Subcutaneous abdominal adipose tissue (tissue), 5 donors: Measurements from ENCODE around the gene ZNF79.

Experiments
- H3K27ac ChIP-seq: one replicate; pipeline ENCODE4 v1.7.0; 2013; ENCODE audit warnings: low read depth, mild to moderate bottlenecking, inconsistent platforms, low read length, moderate library complexity
- H3K27me3 ChIP-seq, 5 donors: one replicate each; pipeline ENCODE4 v1.7.0; 2013; ENCODE audit warnings: low read length in 5 of 5, inconsistent platforms in 1 of 5; ENCODE audit not compliant: control insufficient read depth in 5 of 5, insufficient read depth in 4 of 5
- H3K36me3 ChIP-seq, 5 donors: one replicate each; pipeline ENCODE4 v1.7.0; 2013; ENCODE audit warnings: low read length in 5 of 5; ENCODE audit not compliant: control insufficient read depth in 5 of 5, insufficient read depth in 5 of 5
- H3K4me1 ChIP-seq, 5 donors: one replicate each; pipeline ENCODE4 v1.7.0; 2013; ENCODE audit warnings: low read length in 5 of 5, mild to moderate bottlenecking in 3 of 5, moderate library complexity in 1 of 5; ENCODE audit not compliant: control insufficient read depth in 5 of 5, insufficient read depth in 5 of 5
- H3K4me3 ChIP-seq, 5 donors: one replicate each; pipeline ENCODE4 v1.7.0; 2013; ENCODE audit warnings: low read length in 5 of 5, low read depth in 1 of 5
- H3K9ac ChIP-seq, 5 donors: one replicate each; pipeline ENCODE4 v1.7.0; 2013; ENCODE audit warnings: low read length in 5 of 5, mild to moderate bottlenecking in 4 of 5, moderate library complexity in 3 of 5
- H3K9me3 ChIP-seq, 5 donors: one replicate each; pipeline ENCODE4 v1.7.0; 2013; ENCODE audit warnings: low read length in 5 of 5; ENCODE audit not compliant: control insufficient read depth in 5 of 5
- donor health status: healthy.
- donor health status: healthy.
- donor health status: healthy.
- donor health status: healthy.
- donor health status: healthy.

ZNF79 gene

GRCh38 chr9:127489471-127490115 lies 65.4 kb downstream of the ZNF79 start:
- peaks cover 0 to 93% (median 68%) of the 10 kb centered on the region in 5 donors for H3K36me3 ChIP-seq
- H3K9me3 ChIP-seq: no peaks in the 10 kb centered on the region

GRCh38 chr9:127490535-127491230 lies 66.5 kb downstream of the ZNF79 start:
- Histone ChIP-seq H3K27ac (no peak overlapping the region), H3K36me3 (peaks cover 0 to 93% (median 69%) of the 10 kb centered on the region in 5 donors), H3K4me1 (peaks cover 0 to 7% (median 6%) of the 10 kb centered on the region in 5 donors), H3K9ac (no peak overlapping the region), H3K27me3 (no peaks in the 10 kb centered on the region), H3K4me3 (no peak overlapping the region), H3K9me3 (no peaks in the 10 kb centered on the region)

More at GRCh38 chr9:127489471-127490115, 65.4 kb downstream of the ZNF79 start:
- Histone ChIP-seq H3K27me3 (no peaks in the 10 kb centered on the region), H3K4me1 (no peaks in the 10 kb centered on the region), H3K27ac (no peak overlapping the region), H3K4me3 (no peak overlapping the region), H3K9ac (no peak overlapping the region)

- no peak overlapping the region for H3K9ac ChIP-seq
- H3K27ac ChIP-seq: no peak overlapping the region
- no peaks in the 10 kb centered on the region for H3K9me3 ChIP-seq
- peaks cover 0 to 9% (median 6%) of the 10 kb centered on the region in 5 donors for H3K4me1 ChIP-seq
- H3K4me3 ChIP-seq: no peak overlapping the region
- no peaks in the 10 kb centered on the region for H3K27me3 ChIP-seq
- peaks cover 0 to 93% (median 71%) of the 10 kb centered on the region in 5 donors for H3K36me3 ChIP-seq
These were observed 67.3 kb downstream of the ZNF79 start for GRCh38 chr9:127491516-127491915.

- peaks cover 0 to 9% (median 6%) of the 10 kb centered on the region in 5 donors for H3K4me1 ChIP-seq
- H3K27ac ChIP-seq: no peak overlapping the region
- H3K36me3 ChIP-seq: peaks cover 0 to 93% (median 77%) of the 10 kb centered on the region in 5 donors
- H3K4me3 ChIP-seq: no peak overlapping the region
- no peak overlapping the region for H3K9ac ChIP-seq
- H3K9me3 ChIP-seq: no peaks in the 10 kb centered on the region
- H3K27me3 ChIP-seq: no peaks in the 10 kb centered on the region
These were observed 68.4 kb downstream of the ZNF79 start for GRCh38 chr9:127492616-127493015.

GRCh38 chr9:127493592-127494303 lies 69.6 kb downstream of the ZNF79 start:
- H3K4me1 ChIP-seq: peaks cover 0 to 9% (median 6%) of the 10 kb centered on the region in 5 donors
- peaks cover 0 to 91% (median 75%) of the 10 kb centered on the region in 5 donors for H3K36me3 ChIP-seq
- no peak overlapping the region for H3K9ac ChIP-seq
- H3K9me3 ChIP-seq: no peaks in the 10 kb centered on the region
- H3K27ac ChIP-seq: no peak overlapping the region
- H3K4me3 ChIP-seq: no peak overlapping the region
- no peaks in the 10 kb centered on the region for H3K27me3 ChIP-seq

- no peak overlapping the region for H3K9ac ChIP-seq
- no peaks in the 10 kb centered on the region for H3K27me3 ChIP-seq
- H3K4me1 ChIP-seq: peaks cover 0 to 9% (median 6%) of the 10 kb centered on the region in 5 donors
- no peak overlapping the region for H3K27ac ChIP-seq
- H3K36me3 ChIP-seq: peaks cover 0 to 85% (median 70%) of the 10 kb centered on the region in 5 donors
- no peaks in the 10 kb centered on the region for H3K9me3 ChIP-seq
- H3K4me3 ChIP-seq: no peak overlapping the region
These were observed 70.1 kb downstream of the ZNF79 start for GRCh38 chr9:127494304-127494702.
